ENCODE measurements around the gene POLR2J. TPM values are rescaled to one million over a fixed set of nuclear protein-coding genes. Genes with fewer than 3 reads are reported as not detected.
A peak's percentile ranks its signal among the peaks of the same experiment; 100 is the strongest.

The POLR2J gene
- total and polyA plus RNA-seq, 2 experiments from 2014 or later = 31.8 to 121 TPM

- Histone ChIP-seq H3K4me3 (no peak overlapping the region), H3K4me1 (ENCODE audit: low read depth) (no peaks in the 10 kb centered on the region), H3K27ac (no peak overlapping the region), H3K36me3 (peaks cover 7% of the 10 kb centered on the region), H3K27me3 (no peaks in the 10 kb centered on the region), H3K9me3 (ENCODE audit: low read depth) (no peaks in the 10 kb centered on the region)
- no peak for TF ChIP-seq CTCF (IDR thresholded peaks at IDR 0.05; ENCODE audit: low read depth, low read length)
- no peak for DNase-seq (ENCODE audit: low read depth in 1 of 2, low spot score in 1 of 2)
Measured at GRCh38 chr7:102447311-102447710, 31.4 kb downstream of the POLR2J start.

GRCh38 chr7:102446387-102447156, 32.1 kb downstream of the POLR2J start:
- H3K27me3 ChIP-seq = no peaks in the 10 kb centered on the region
- H3K9me3 ChIP-seq (ENCODE audit: low read depth) = no peaks in the 10 kb centered on the region
- H3K36me3 ChIP-seq = peaks cover 9% of the 10 kb centered on the region
- H3K27ac ChIP-seq = no peak overlapping the region
- no peak overlapping the region for H3K4me3 ChIP-seq
- no peak for TF ChIP-seq CTCF (IDR thresholded peaks at IDR 0.05; ENCODE audit: low read depth, low read length)
- H3K4me1 ChIP-seq (ENCODE audit: low read depth) = no peaks in the 10 kb centered on the region
- no peak for DNase-seq (ENCODE audit: low read depth in 1 of 2, low spot score in 1 of 2)

- Histone ChIP-seq H3K36me3 (peaks cover 10% of the 10 kb centered on the region), H3K27ac (no peak overlapping the region), H3K27me3 (no peaks in the 10 kb centered on the region), H3K9me3 (ENCODE audit: low read depth) (no peaks in the 10 kb centered on the region), H3K4me3 (no peak overlapping the region), H3K4me1 (ENCODE audit: low read depth) (no peaks in the 10 kb centered on the region)
- no peak for TF ChIP-seq CTCF (IDR thresholded peaks at IDR 0.05; ENCODE audit: low read depth, low read length)
- no peak for DNase-seq (ENCODE audit: low read depth in 1 of 2, low spot score in 1 of 2)
Measured at GRCh38 chr7:102445674-102446071, 33.0 kb downstream of the POLR2J start.

- H3K4me1 ChIP-seq (ENCODE audit: low read depth) = no peaks in the 10 kb centered on the region
- H3K9me3 ChIP-seq (ENCODE audit: low read depth) = no peaks in the 10 kb centered on the region
- H3K4me3 ChIP-seq = no peak overlapping the region
- DNase-seq (ENCODE audit: low read depth in 1 of 2, low spot score in 1 of 2) = no peak
- TF ChIP-seq CTCF (IDR thresholded peaks at IDR 0.05; ENCODE audit: low read depth, low read length) = no peak
- no peak overlapping the region for H3K27ac ChIP-seq
- no peaks in the 10 kb centered on the region for H3K27me3 ChIP-seq
- peaks cover 10% of the 10 kb centered on the region for H3K36me3 ChIP-seq
Measured at GRCh38 chr7:102444961-102445673, 33.6 kb downstream of the POLR2J start.

GRCh38 chr7:102439963-102440795, 38.5 kb downstream of the POLR2J start:
- peaks cover 3% of the 10 kb centered on the region for H3K36me3 ChIP-seq
- no peak overlapping the region for H3K27ac ChIP-seq
- TF ChIP-seq CTCF (IDR thresholded peaks at IDR 0.05; ENCODE audit: low read depth, low read length) = no peak
- no peaks in the 10 kb centered on the region for H3K27me3 ChIP-seq
- H3K4me3 ChIP-seq = no peak overlapping the region
- DNase-seq (ENCODE audit: low read depth in 1 of 2, low spot score in 1 of 2) = peak in 1 of 2 donors; percentile 73
- no peaks in the 10 kb centered on the region for H3K4me1 ChIP-seq (ENCODE audit: low read depth)
- no peaks in the 10 kb centered on the region for H3K9me3 ChIP-seq (ENCODE audit: low read depth)
